GDM1 (cell line): Measurements from ENCODE around the gene CCNL1.
A peak's percentile ranks its signal among the peaks of the same experiment; 100 is the strongest.
"Not testable (repeated sequence)": the region's sequence is repeated elsewhere in the genome, so short reads cannot be mapped to it uniquely, and the experiment has no call there.

Source experiments
- DNase-seq: peaks from one replicate; lab custom pipeline; 2025; lab: John Stamatoyannopoulos, UW

The CCNL1 gene

DNA sequence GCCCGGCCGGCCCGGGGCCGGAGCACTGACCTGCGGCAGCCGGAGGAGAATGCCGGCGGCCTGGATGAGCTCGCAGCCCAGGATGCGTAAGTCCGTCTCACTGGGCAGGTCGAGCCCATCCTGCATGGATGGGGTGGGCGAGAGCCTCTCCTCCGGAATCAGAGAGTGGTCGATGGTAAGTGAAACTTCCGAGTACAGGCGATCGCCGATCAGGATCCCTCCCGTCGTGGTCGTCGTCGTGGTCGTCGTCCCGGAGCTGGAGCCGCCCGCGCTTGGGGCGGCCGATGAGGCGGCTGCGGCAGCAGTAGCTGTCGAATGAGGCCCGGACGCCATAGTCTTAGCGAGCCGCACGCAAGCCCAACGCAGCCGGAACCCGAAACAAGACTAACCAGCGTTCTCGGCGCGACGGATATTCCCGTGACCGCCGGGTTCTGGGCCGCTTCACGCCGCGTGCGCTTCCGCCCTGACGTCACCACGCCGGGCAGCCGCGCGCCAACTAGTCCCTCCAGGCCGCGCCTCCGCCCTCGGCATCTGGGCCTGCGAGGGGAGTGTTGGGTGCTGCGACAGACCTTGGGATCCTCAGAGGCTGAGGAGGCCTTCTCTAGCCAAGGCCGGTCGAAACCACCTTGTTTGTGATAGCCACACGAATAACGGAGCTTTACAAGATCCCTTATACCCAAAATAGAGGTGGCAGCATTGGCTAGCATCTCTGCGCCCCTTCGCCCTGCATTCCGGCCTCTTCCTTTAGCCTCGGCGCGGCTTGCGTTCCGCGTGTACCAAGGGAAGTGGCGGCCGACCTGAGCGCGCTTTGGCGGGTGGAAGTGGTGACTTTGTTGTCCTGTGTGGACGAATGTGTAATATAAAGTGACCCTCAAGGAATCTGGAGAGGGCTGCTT lies at the start of gene CCNL1:
Gene CCNL1 (minus strand): TSS at position 386 of the 896 bp plus-strand sequence. CDS start 53 bp downstream, at position 333.
- peak; percentile 97 for DNase-seq

- no peak for DNase-seq
These were observed 44.9 kb upstream of the CCNL1 start for GRCh38 chr3:157204880-157205279.

DNA sequence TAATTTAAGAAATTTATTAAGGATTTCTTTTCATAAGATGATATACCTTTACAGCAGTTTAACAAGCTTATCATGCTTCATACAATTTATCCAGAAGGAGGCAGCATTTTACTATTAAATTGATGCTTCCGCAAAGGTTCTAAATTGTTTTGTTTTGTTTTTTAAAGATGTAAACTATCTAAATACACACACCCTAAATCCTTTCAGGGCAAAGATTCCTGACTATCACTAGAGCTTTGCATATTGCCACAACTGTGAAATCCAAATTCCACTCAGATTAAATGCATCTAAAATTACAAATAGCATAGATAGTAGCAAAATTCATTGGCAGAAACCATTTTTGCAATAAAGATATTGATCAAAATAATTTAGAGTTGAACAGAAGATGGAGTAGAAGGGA lies 44.5 kb upstream of the CCNL1 start:
- DNase-seq = no peak

DNA sequence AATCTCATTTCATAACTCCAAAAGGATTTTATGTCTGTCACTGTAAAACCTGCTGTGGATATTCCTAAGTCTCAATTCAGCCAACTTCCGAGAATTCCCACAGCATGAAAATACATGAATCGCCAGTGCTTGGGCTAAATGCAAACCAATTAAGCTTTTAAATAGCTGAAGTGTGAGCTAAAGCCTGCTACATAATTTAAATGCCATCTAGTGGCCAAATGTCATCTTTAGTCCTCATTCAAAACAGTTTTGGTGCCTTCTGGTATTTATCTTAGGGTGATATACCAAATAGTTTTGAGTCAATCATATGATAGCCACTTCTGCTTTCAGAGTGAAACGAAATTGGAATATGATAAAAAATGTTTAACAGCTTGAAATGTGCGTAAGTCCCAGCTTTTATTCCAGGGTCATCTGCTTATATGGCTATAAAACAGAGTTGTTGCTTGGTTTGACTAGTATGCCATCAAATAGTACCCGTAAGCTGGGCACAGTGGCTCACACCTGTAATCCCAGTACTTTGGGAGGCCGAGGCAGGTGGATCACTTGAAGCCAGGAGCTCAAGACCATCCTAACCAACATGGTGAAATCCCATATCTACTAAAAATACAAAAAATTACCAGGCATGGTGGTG lies 41.8 kb upstream of the CCNL1 start:
- DNase-seq = peak; percentile 12

- no peak for DNase-seq
These were observed 39.9 kb upstream of the CCNL1 start for GRCh38 chr3:157199841-157200240.

DNA sequence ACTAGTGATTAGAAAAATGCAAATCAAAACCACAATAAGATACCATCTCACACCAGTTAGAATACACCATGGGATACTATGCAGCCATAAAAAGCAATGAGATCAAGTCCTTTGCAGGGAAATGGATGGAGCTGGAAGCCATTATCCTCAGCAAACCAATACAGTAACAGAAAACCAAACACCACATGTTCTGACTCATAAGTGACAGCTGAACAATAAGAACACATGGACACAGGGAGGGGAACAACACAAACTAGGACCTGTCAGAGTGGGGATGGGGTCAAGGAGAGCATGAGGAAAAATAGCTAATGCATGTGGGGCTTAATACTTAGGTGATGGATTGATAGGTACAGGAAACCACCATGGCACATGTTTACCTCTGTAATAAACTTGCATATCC lies 36.0 kb upstream of the CCNL1 start:
- DNase-seq = no peak

DNA sequence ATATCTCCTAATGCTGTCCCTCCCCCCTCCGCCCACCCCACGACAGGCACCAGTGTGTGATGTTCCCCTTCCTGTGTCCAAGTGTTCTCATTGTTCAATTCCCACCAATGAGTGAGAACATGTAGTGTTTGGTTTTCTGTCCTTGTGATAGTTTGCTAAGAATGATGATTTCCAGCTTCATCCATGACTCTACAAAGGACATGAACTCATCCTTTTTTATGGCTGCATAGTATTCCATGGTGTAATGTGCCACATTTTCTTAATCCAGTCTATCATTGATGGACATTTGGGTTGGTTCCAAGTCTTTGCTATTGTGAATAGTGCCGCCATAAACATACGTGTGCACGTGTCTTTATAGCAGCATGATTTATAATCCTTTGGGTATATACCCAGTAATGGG lies 31.2 kb upstream of the CCNL1 start:
- DNase-seq = not testable (repeated sequence)

GRCh38 chr3:157190380-157190872 lies 30.5 kb upstream of the CCNL1 start:
- no peak for DNase-seq

- no peak for DNase-seq
These were observed 28.4 kb upstream of the CCNL1 start for GRCh38 chr3:157188391-157188790.

- DNase-seq = no peak
These were observed 22.9 kb upstream of the CCNL1 start for GRCh38 chr3:157182879-157183278.

- no peak for DNase-seq
These were observed 20.3 kb upstream of the CCNL1 start for GRCh38 chr3:157180262-157180661.

DNA sequence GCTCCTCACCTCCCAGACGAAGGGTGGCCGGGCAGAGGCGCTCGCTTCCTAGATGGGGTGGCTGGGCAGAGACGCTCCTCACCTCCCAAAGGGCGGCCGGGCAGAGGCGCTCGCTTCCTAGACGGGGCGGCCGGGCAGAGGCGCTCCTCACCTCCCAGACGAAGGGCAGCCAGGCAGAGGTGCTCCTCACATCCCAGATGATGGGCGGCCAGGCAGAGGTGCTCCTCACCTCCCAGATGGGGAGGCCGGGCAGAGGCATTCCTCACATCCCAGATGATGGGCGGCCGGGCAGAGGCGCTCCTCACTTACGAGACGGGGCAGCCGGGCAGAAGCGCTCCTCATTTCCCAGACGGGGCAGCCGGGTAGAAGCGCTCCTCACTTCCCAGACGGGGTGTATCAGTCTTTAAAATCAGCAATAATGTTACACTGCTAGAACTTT lies 19.4 kb upstream of the CCNL1 start:
- DNase-seq = no peak

DNA sequence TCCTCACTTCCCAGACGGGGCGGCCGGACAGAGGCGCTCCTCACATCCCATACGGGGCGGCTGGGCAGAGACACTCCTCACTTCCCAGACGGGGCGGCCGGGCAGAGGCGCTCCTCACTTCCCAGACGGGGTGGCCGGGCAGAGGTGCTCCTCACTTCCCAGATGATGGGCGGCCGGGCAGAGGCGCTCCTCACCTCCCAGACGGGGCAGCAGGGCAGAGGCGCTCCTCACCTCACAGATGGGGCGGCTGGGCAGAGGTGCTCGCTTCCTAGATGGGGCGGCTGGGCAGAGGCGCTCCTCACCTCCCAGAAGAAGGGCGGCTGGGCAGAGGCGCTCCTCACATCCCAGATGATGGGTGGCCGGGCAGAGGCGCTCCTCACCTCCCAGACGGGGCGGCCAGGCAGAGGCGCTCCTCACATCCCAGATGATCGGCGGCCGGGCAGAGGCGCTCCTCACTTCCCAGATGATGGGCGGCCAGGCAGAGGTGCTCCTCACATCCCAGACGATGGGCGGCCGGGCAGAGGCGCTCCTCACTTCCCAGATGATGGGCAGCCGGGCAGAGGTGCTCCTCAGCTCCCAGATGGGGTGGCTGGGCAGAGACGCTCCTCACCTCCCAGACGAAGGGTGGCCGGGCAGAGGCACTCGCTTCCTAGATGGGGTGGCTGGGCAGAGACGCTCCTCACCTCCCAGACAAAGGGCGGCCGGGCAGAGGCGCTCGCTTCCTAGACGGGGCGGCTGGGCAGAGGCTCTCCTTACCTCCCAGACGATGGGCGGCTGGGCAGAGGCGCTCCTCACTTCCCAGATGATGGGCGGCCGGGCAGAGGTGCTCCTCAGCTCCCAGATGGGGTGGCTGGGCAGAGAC lies 18.8 kb upstream of the CCNL1 start:
- not testable (repeated sequence) for DNase-seq

DNA sequence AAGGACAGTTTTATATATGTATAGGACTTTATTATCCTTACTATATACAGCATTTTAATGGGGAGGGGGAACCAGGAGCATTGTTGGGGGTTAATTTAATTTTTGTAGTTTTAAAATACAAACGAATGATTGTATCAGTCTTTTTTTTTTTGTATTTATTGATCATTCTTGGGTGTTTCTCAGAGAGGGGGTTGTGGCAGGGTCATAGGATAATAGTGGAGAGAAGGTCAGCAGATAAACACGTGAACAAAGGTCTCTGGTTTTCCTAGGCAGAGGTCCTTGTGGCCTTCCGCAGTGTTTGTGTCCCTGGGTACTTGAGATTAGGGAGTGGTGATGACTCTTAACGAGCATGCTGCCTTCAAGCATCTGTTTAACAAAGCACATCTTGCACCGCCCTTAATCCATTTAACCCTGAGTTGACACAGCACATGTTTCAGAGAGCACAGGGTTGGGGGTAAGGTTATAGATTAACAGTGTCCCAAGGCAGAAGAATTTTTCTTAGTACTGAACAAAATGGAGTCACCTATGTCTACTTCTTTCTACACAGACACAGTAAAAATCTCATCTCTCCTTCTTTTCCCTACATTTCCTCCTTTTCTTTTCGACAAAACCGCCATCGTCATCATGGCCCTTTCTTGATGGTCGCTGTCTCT lies 18.0 kb upstream of the CCNL1 start:
- DNase-seq = not testable (repeated sequence)

DNA sequence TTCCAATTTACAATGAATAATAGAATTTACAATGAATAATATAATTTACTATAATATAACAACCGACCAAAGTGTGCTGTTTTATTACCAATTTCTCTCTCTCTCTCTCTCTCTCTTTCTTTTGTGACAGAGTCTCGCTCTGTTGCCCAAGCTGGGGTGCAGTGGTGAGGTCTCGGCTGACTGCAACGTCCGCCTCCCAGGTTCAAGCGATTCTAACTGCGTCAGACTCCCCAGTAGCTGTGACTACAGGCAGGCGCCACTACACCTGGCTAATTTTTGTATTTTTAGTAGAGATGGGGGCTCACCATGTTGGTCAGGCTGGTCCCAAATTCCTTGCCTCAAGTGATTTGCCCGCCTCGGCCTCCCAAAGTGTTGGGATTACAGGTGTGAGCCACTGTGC lies 17.0 kb upstream of the CCNL1 start:
- no peak for DNase-seq

- DNase-seq = no peak
These were observed 16.0 kb upstream of the CCNL1 start for GRCh38 chr3:157175691-157176507.

DNA sequence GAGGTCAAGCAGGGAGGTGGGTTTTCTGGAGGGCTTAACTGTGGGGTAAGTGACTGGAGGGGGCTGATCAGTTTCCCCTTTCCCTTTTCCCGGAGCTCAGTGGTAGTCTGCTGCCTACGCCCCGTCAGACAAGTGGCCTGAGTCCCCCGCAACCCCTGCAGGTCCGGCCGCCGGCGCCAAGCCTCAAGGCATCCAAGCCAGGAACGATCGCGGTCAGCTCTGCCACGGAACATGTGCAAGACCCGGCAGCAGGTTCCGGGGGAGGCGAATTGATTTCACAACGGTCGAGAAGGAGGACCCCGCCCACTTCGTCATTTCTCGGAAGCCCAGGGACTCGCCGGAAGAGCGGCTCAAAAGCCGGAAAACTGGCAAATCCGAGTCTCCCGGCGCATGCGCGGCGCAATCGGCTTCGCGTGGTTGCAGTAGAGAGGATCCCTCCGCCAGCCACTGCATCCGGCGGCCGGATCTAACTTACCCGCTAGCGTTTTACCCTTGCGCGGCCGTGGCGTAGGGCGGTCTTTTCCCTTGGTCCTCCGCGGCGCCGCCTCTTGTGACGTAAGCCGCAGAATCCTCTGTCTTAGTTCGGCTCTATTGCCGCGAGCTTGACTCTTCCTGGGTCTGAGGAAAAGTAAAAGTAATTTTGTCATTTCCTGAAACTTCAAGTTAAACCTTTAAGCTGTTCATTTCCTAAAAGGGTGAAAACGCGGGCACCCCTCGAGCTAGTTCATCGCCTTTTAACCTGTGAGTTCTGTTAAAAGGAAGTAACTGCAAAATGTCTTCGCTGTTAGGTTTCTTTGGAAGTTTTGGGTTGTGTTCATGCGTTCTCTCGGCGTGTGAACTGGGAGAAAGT lies 14.9 kb upstream of the CCNL1 start:
- peak; percentile 99 for DNase-seq

GRCh38 chr3:157174290-157174648 lies 14.3 kb upstream of the CCNL1 start:
- no peak for DNase-seq

DNA sequence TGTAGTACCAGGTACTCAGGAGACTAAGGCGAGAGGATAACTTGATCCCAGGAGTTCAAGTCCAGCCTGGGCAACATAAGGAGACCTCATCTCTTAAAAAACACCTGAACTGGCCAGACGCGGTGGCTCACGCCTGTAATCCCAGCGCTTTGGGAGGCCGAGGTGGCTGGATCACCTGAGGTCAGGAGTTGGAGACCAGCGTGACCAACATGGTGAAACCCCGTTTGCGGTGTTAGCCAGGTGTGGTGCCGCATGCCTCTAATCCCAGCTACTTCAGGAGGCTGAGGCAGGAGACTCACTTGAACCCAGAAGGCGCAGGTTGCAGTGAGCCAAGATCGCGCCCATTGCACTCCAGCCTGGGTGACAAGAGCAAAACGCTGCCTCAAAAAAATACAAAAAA lies 13.4 kb upstream of the CCNL1 start:
- DNase-seq = not testable (repeated sequence)

DNA sequence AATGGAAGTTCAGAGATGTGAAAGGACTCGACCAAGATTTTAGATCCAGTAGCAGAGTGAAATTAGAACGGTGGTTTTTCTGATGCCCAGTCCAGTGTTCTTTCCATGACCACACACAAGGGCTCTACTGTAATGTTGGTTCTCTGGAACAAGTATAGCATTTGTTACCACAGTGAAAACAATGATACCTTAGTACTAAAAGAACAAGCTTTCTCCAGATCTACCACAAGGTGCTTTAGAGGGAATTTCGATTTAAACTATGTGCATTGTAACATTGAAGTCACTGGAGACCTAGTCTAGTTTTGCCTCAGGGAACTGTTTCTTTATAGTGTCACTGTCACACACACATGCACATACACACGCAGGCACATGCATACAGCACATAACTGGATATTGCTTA lies 12.8 kb upstream of the CCNL1 start:
- no peak for DNase-seq
